HUDEP-2 (cell line): ENCODE results near the gene RGCC.
"Not testable (repeated sequence)": the region's sequence is repeated elsewhere in the genome, so short reads cannot be mapped to it uniquely, and the experiment has no call there.

Source experiments
- DNase-seq, 76 experiments: peaks; one replicate each; lab custom pipeline; 2025; ENCODE audit not compliant: unreplicated experiment in 76 of 76; lab: John Stamatoyannopoulos, UW

The RGCC gene

GRCh38 chr13:41487222-41487621, 29.9 kb downstream of the RGCC start:
- DNase-seq, result no peak

- DNase-seq, result no peak
Observed at GRCh38 chr13:41488124-41488523, 30.8 kb downstream of the RGCC start.

- DNase-seq, result no peak
Observed at GRCh38 chr13:41490371-41491015, 33.1 kb downstream of the RGCC start.

- DNase-seq, result no peak
Observed at GRCh38 chr13:41491436-41491835, 34.1 kb downstream of the RGCC start.

GRCh38 chr13:41492432-41493260, 35.3 kb downstream of the RGCC start:
- DNase-seq, result no peak

- no peak for DNase-seq
Observed at GRCh38 chr13:41494202-41494601, 36.9 kb downstream of the RGCC start.

GRCh38 chr13:41495044-41495443, 37.7 kb downstream of the RGCC start:
- DNase-seq, result no peak

- DNase-seq, result no peak
Observed at GRCh38 chr13:41496420-41497234, 39.3 kb downstream of the RGCC start.

- no peak for DNase-seq
Observed at GRCh38 chr13:41497436-41497835, 40.1 kb downstream of the RGCC start.

- DNase-seq, result no peak
Observed at GRCh38 chr13:41499452-41499851, 42.1 kb downstream of the RGCC start.

- DNase-seq, result peak in 54 of 76 experiments; percentile 2 to 68 (median 36)
Observed at GRCh38 chr13:41500511-41500910, 43.2 kb downstream of the RGCC start.

GRCh38 chr13:41501281-41501680, 43.9 kb downstream of the RGCC start:
- no peak for DNase-seq

GRCh38 chr13:41502031-41502430, 44.7 kb downstream of the RGCC start:
- no peak for DNase-seq

GRCh38 chr13:41502673-41503072, 45.3 kb downstream of the RGCC start:
- DNase-seq, result no peak

GRCh38 chr13:41503356-41503755, 46.0 kb downstream of the RGCC start:
- DNase-seq, result no peak

- not testable (repeated sequence) for DNase-seq
Observed at GRCh38 chr13:41504657-41505056, 47.3 kb downstream of the RGCC start.

GRCh38 chr13:41505209-41505835, 48.0 kb downstream of the RGCC start:
- no peak for DNase-seq

GRCh38 chr13:41506312-41506711, 49.0 kb downstream of the RGCC start:
- DNase-seq, result no peak

- no peak for DNase-seq
Observed at GRCh38 chr13:41509971-41510370, 52.6 kb downstream of the RGCC start.

GRCh38 chr13:41511827-41512226, 54.5 kb downstream of the RGCC start:
- no peak for DNase-seq

GRCh38 chr13:41512441-41512840, 55.1 kb downstream of the RGCC start:
- DNase-seq, result no peak
